Esophagus (tissue), 2 donors: ENCODE results near the gene ALLC. TPM values are rescaled to one million over a fixed set of nuclear protein-coding genes. Genes with fewer than 3 reads are reported as not detected.

Experiments
- H3K27ac ChIP-seq, 2 donors: one replicate each; pipeline ENCODE4 v1.5.1; 2013; ENCODE audit warnings: low read depth in 2 of 2, mild to moderate bottlenecking in 2 of 2, inconsistent platforms in 1 of 2, low read length in 1 of 2, moderate library complexity in 1 of 2
- H3K27me3 ChIP-seq, 2 donors: one replicate each; pipeline ENCODE4 v1.6.1; 2013; ENCODE audit warnings: low read length in 2 of 2, control low read depth in 1 of 2, mild to moderate bottlenecking in 1 of 2; ENCODE audit not compliant: insufficient read depth in 2 of 2, control insufficient read depth in 1 of 2
- H3K36me3 ChIP-seq, 2 donors: one replicate each; pipeline ENCODE4 v1.6.1; 2013; ENCODE audit warnings: low read length in 1 of 2; ENCODE audit not compliant: control insufficient read depth in 2 of 2, insufficient read depth in 2 of 2
- H3K4me1 ChIP-seq, 2 donors: one replicate each; pipeline ENCODE4 v1.6.1; 2013; ENCODE audit warnings: low read length in 1 of 2; ENCODE audit not compliant: control insufficient read depth in 2 of 2, insufficient read depth in 2 of 2
- H3K4me3 ChIP-seq, 2 donors: one replicate each; pipeline ENCODE4 v1.5.1; 2013; ENCODE audit warnings: low read length in 2 of 2, mild to moderate bottlenecking in 2 of 2, low read depth in 1 of 2, moderate library complexity in 1 of 2
- H3K9me3 ChIP-seq, 2 donors: one replicate each; pipeline ENCODE4 v1.6.1; 2013; ENCODE audit warnings: mild to moderate bottlenecking in 2 of 2, low read depth in 1 of 2, low read length in 1 of 2, moderate library complexity in 1 of 2; ENCODE audit not compliant: control insufficient read depth in 2 of 2, insufficient read depth in 1 of 2
- WGBS, 2 donors: extraction: QIAGEN DNeasy Blood & Tissue Kit; methylation state at CpG; one replicate each; pipeline ENCODE4 v1.1.7; 2013; 5-methylcytosine and 5-hydroxymethylcytosine counted together
- polyA plus RNA-seq, 2 donors: library from polyadenylated mRNA; stranded (reverse); fragments of 200-250 nt; gene quantifications; one replicate each; pipeline ENCODE4 v1.2.3, GENCODE V29; 2013
- donor health status: healthy with polysubstance abuse.
- donor health status: Bipolar disorder and iron deficiency.

Gene ALLC
- polyA plus RNA-seq, 2 donors: 0.04 TPM; not detected in 1

- no peak overlapping the region for H3K4me3 ChIP-seq
- H3K27me3 ChIP-seq: no peaks in the 10 kb centered on the region
- 93 to 96% methylated on average over 8 of the region's 8 CpGs for WGBS, 2 donors
- no peaks in the 10 kb centered on the region for H3K36me3 ChIP-seq
- H3K27ac ChIP-seq: no peak overlapping the region
- peaks cover 0 to 4% of the 10 kb centered on the region in 2 donors for H3K4me1 ChIP-seq
- H3K9me3 ChIP-seq: no peaks in the 10 kb centered on the region
Measured at GRCh38 chr2:3625186-3625585, 32.8 kb upstream of the ALLC start.

- WGBS, 2 donors: 65 to 69% methylated on average over 12 of the region's 12 CpGs
- H3K9me3 ChIP-seq: no peaks in the 10 kb centered on the region
Measured at GRCh38 chr2:3626118-3626811, 31.7 kb upstream of the ALLC start.

DNA sequence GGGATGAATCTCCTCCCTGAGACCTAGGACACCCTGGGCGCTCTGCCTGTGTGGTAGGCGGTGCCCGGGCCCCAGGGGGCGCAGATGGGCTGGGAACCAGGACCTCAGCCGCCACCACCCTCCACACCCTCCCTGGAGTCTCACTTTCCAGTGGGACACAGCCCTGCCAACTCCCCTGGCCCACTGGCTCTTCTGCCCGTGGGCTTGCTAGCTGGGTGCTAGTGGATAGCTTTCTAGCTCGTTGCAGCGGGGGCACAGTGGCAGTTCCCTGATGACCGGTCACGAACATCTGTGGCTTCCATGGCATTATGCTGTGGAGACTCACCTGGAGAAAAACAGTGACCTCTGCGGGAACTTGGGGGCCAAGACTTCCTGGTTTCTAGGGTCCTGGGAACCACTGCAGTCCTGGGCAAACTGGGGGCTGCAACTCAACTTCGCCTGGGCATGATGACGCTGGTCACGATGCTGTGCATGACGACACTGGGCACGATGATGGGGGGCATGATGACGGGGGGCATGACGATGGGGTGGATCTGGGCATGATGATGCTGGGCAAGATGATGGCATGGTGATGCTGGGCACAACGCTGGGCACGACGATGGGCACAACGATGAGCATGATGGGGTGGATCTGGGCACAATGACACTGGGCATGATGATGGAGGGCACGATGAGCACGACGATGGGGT, 31.0 kb upstream of the ALLC start:
- H3K36me3 ChIP-seq: no peaks in the 10 kb centered on the region
- no peak overlapping the region for H3K4me3 ChIP-seq
- H3K4me1 ChIP-seq: peaks cover 2 to 4% of the 10 kb centered on the region in 2 donors
- 83 to 87% methylated on average over 25 of the region's 25 CpGs for WGBS, 2 donors
- no peaks in the 10 kb centered on the region for H3K27me3 ChIP-seq
- peak overlapping the region in 1 of 2 donors; percentile 51 for H3K27ac ChIP-seq
- no peaks in the 10 kb centered on the region for H3K9me3 ChIP-seq

More at GRCh38 chr2:3626118-3626811, 31.7 kb upstream of the ALLC start:
- no peaks in the 10 kb centered on the region for H3K27me3 ChIP-seq
- H3K4me3 ChIP-seq: no peak overlapping the region
- H3K4me1 ChIP-seq: peaks cover under 1 to 4% of the 10 kb centered on the region in 2 donors
- H3K27ac ChIP-seq: peak overlapping the region; percentile 6 to 57
- H3K36me3 ChIP-seq: no peaks in the 10 kb centered on the region

GRCh38 chr2:3627500-3628100, 30.4 kb upstream of the ALLC start:
- Histone ChIP-seq H3K4me3 (no peak overlapping the region), H3K36me3 (no peaks in the 10 kb centered on the region), H3K9me3 (no peaks in the 10 kb centered on the region), H3K27ac (no peak overlapping the region), H3K27me3 (no peaks in the 10 kb centered on the region), H3K4me1 (peaks cover 2 to 4% of the 10 kb centered on the region in 2 donors)
- 91 to 94% methylated on average over 21 of the region's 21 CpGs for WGBS, 2 donors

DNA sequence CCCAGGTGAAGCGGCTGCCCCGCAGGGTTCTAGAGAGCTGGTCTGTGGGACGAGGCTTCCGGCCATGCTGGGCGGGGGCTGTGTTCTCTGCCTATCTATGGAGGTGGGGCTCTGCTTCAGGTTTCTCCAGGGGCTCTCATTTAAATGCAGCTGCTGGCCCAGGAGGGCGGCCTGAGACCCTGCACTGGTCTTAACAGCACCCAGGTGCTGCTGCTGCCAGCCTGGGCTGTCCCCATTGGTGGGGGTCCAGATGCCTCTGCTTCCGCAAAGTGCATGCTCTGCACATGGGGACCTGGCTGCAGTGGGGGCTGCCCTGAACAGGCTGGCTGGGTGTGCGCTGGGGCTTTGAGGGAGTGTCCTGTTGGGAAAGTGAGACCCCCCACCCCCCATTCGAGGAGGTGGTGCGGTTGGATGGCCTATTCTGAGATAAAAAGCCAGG, 29.7 kb upstream of the ALLC start:
- no peak overlapping the region for H3K4me3 ChIP-seq
- peaks cover 2 to 4% of the 10 kb centered on the region in 2 donors for H3K4me1 ChIP-seq
- no peaks in the 10 kb centered on the region for H3K27me3 ChIP-seq
- H3K9me3 ChIP-seq: no peaks in the 10 kb centered on the region
- 88 to 90% methylated on average over 10 of the region's 10 CpGs for WGBS, 2 donors
- H3K27ac ChIP-seq: no peak overlapping the region
- no peaks in the 10 kb centered on the region for H3K36me3 ChIP-seq

DNA sequence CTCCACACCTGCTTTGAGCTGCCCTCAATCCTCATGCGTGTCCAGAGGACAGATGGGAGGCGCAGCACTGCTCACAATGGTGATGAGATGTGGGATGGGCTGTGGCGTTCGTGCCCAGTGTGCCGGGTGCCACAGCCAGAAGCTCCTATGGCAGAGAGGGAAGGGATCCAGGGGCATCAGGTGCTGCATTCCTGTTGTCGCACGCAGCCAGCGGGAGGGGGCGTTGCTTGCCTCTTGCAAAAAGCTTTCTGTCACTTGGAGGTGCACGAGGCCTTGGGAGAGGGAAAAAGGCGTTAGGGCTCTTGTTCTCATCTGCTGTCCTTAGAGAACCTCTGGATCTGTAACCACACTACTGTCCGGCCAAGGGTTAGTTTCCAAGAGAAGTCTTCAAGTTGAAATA, 29.2 kb upstream of the ALLC start:
- H3K9me3 ChIP-seq: no peaks in the 10 kb centered on the region
- no peak overlapping the region for H3K4me3 ChIP-seq
- H3K27me3 ChIP-seq: no peaks in the 10 kb centered on the region
- peaks cover 2 to 4% of the 10 kb centered on the region in 2 donors for H3K4me1 ChIP-seq
- WGBS, 2 donors: 45 to 54% methylated on average over 12 of the region's 12 CpGs
- H3K36me3 ChIP-seq: no peaks in the 10 kb centered on the region
- H3K27ac ChIP-seq: no peak overlapping the region

- Histone ChIP-seq H3K27ac (no peak overlapping the region), H3K4me1 (peaks cover 4% of the 10 kb centered on the region in 2 donors), H3K27me3 (no peaks in the 10 kb centered on the region), H3K36me3 (no peaks in the 10 kb centered on the region), H3K9me3 (no peaks in the 10 kb centered on the region), H3K4me3 (no peak overlapping the region)
- WGBS, 2 donors: 71 to 84% methylated on average over 7 of the region's 7 CpGs
Measured at GRCh38 chr2:3630631-3631030, 27.4 kb upstream of the ALLC start.

GRCh38 chr2:3631161-3631850, 26.7 kb upstream of the ALLC start:
- Histone ChIP-seq H3K4me1 (peaks cover 4% of the 10 kb centered on the region in 2 donors), H3K36me3 (no peaks in the 10 kb centered on the region), H3K4me3 (no peak overlapping the region), H3K9me3 (no peaks in the 10 kb centered on the region), H3K27ac (no peak overlapping the region), H3K27me3 (no peaks in the 10 kb centered on the region)
- 81 to 85% methylated on average over 15 of the region's 15 CpGs for WGBS, 2 donors

GRCh38 chr2:3631851-3632659, 25.9 kb upstream of the ALLC start:
- Histone ChIP-seq H3K9me3 (no peaks in the 10 kb centered on the region), H3K4me1 (peaks cover 0 to 4% of the 10 kb centered on the region in 2 donors), H3K27ac (no peak overlapping the region), H3K4me3 (no peak overlapping the region), H3K36me3 (no peaks in the 10 kb centered on the region), H3K27me3 (no peaks in the 10 kb centered on the region)
- WGBS, 2 donors: 94 to 96% methylated on average over 26 of the region's 26 CpGs
